ENCODE measurements around the gene SDC1. TPM values are rescaled to one million over a fixed set of nuclear protein-coding genes. Genes with fewer than 3 reads are reported as not detected.

SDC1 gene
- total RNA-seq, 1 donor from 2014 or later: 3.6 TPM

DNA sequence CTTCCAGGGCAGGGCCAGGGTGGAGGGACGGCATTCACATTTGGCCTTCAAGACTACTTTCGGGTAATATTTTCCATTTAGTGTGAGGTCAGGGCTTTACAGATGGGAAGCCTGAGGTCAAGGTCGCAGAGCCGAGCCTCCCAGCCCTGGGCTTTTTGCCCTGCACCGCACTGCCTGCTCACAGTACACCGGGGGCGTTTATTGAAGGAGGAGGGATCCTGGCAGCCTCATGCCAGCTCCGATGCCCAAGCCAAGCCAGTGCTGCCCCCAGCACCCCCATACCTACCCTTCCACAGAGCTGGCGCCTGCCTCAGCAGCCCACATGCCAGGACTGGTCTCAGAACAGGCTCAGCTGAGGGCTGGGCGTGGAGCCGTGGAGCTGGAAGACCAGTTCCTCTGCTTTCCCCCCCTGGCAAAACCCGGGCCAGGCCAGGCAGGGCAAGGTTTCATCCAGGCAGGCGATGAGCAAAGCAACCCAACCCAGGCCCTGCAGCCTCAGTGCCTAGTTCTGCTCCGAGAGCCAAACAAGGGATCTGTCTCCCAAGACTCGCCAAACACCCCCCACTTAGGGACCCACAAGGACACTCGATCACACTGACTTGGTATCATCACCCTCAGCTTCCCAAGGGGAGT is 11.9 kb downstream of the SDC1 start:
- Mint-ChIP-seq H3K4me3 (ENCODE audit: unreplicated experiment) (no peak overlapping the region), H3K36me3 (ENCODE audit: low read depth, unreplicated experiment) (no peaks in the 10 kb centered on the region), H3K9me3 (ENCODE audit: unreplicated experiment) (no peaks in the 10 kb centered on the region), H3K27me3 (ENCODE audit: unreplicated experiment) (peaks cover 14% of the 10 kb centered on the region), H3K27ac (ENCODE audit: unreplicated experiment) (no peak overlapping the region), H3K4me1 (ENCODE audit: unreplicated experiment) (no peaks in the 10 kb centered on the region)
- TF ChIP-seq, protein P1, sequence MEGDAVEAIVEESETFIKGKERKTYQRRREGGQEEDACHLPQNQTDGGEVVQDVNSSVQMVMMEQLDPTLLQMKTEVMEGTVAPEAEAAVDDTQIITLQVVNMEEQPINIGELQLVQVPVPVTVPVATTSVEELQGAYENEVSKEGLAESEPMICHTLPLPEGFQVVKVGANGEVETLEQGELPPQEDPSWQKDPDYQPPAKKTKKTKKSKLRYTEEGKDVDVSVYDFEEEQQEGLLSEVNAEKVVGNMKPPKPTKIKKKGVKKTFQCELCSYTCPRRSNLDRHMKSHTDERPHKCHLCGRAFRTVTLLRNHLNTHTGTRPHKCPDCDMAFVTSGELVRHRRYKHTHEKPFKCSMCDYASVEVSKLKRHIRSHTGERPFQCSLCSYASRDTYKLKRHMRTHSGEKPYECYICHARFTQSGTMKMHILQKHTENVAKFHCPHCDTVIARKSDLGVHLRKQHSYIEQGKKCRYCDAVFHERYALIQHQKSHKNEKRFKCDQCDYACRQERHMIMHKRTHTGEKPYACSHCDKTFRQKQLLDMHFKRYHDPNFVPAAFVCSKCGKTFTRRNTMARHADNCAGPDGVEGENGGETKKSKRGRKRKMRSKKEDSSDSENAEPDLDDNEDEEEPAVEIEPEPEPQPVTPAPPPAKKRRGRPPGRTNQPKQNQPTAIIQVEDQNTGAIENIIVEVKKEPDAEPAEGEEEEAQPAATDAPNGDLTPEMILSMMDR (IDR thresholded peaks at IDR 0.05; ENCODE audit: unreplicated experiment): no peak
- DNase-seq (ENCODE audit: low spot score): no peak

DNA sequence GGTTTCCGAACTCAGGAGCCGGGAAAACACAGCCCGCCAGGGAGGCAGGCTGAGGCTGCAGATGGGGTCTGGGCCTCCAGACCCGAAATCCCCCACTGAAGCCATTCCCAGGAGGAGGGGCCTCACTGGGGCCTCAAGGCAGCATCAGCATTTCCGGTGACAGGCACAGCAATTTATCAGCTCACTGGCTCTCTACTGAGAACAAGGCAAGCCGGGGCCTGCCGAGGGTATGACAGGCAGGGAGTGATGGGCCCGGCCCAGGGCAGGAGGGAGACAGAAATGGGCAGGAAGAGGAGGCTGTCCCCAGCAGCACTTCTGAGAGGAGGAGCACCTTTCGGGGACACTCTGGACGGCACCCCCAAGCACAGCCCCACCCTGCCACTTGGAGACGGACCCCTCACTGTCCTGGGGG is 12.5 kb downstream of the SDC1 start:
- Mint-ChIP-seq H3K4me1 (ENCODE audit: unreplicated experiment) (no peaks in the 10 kb centered on the region), H3K4me3 (ENCODE audit: unreplicated experiment) (no peak overlapping the region), H3K27ac (ENCODE audit: unreplicated experiment) (no peak overlapping the region), H3K36me3 (ENCODE audit: low read depth, unreplicated experiment) (no peaks in the 10 kb centered on the region), H3K27me3 (ENCODE audit: unreplicated experiment) (peaks cover 12% of the 10 kb centered on the region), H3K9me3 (ENCODE audit: unreplicated experiment) (no peaks in the 10 kb centered on the region)
- DNase-seq (ENCODE audit: low spot score): no peak
- TF ChIP-seq, protein P1 (IDR thresholded peaks at IDR 0.05; ENCODE audit: unreplicated experiment): no peak

DNA sequence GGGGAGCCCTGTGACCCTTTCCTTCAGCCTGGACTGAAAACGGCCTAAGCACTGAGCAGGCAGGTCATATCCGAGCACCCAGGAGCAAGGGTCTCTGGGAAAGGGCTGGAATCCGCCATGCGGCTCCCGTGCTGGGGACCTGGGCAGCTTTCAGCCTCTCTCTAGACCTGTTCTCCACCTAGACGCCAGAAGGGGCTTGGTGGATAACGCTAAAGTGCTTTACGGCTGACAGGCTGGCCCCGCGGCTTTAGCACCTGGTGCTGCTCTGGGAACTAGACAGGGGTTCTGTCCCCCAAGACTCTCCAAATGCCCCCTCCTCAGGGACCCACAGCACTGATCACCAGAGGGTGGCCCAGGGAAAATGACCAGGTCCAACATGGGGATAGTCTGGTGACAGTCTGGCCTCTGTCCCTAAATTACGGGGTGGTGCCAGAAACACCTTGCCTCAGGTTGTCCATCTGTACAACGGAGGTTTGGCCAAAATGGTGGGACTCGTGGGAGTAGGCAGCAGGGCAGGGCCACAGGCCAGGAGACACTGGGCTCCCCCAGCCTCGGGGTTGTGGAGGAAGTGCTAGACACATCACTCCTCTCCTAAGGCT is 13.0 kb downstream of the SDC1 start:
- H3K4me3 Mint-ChIP-seq (ENCODE audit: unreplicated experiment): no peak overlapping the region
- no peaks in the 10 kb centered on the region for H3K4me1 Mint-ChIP-seq (ENCODE audit: unreplicated experiment)
- peaks cover 12% of the 10 kb centered on the region for H3K27me3 Mint-ChIP-seq (ENCODE audit: unreplicated experiment)
- TF ChIP-seq, protein P1 (IDR thresholded peaks at IDR 0.05; ENCODE audit: unreplicated experiment): no peak
- H3K27ac Mint-ChIP-seq (ENCODE audit: unreplicated experiment): no peak overlapping the region
- no peaks in the 10 kb centered on the region for H3K9me3 Mint-ChIP-seq (ENCODE audit: unreplicated experiment)
- H3K36me3 Mint-ChIP-seq (ENCODE audit: low read depth, unreplicated experiment): no peaks in the 10 kb centered on the region
- no peak for DNase-seq (ENCODE audit: low spot score)

DNA sequence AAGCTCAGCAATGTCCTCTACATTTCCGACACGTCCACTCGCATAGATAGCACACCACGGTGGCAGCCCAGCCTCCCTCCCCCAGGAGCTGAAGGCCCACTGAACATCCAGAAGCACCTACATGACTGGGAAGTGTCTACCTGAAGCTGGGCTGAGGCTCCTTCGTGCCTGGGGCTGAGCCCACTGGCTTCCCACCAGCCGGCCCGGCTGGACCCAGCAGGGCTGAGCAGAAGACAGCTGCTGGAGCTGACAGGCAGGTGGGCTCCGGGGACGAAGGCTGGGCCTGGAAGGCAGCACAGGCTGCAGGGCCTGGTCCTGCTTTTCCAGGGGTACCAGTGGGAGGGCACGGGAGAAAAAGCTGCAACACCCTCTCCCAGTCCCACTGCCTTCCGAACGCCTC is 13.5 kb downstream of the SDC1 start:
- Mint-ChIP-seq H3K4me3 (ENCODE audit: unreplicated experiment) (no peak overlapping the region), H3K9me3 (ENCODE audit: unreplicated experiment) (no peaks in the 10 kb centered on the region), H3K36me3 (ENCODE audit: low read depth, unreplicated experiment) (no peaks in the 10 kb centered on the region), H3K4me1 (ENCODE audit: unreplicated experiment) (no peaks in the 10 kb centered on the region), H3K27ac (ENCODE audit: unreplicated experiment) (no peak overlapping the region), H3K27me3 (ENCODE audit: unreplicated experiment) (peaks cover 12% of the 10 kb centered on the region)
- DNase-seq (ENCODE audit: low spot score): no peak
- TF ChIP-seq, protein P1 (IDR thresholded peaks at IDR 0.05; ENCODE audit: unreplicated experiment): no peak

DNA sequence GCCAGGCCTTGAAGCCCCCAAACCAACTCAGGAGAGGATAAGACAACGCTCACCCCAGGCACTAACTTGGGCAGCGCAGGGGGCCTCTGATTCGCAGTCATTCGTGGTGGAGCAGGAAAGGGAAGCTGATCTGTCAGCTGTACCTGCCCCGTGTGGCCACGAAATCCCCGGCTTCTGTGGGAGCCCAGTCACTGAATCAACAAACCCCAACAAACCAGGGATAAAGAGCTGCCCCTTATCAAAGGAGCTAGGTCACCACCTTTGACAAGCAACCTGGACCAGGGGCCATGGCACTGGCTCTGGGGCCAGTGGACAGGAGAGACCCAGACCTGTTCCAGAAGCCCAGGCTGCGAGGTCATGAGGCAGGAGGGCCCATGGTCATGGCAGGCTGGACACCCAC is 14.5 kb downstream of the SDC1 start:
- no peak overlapping the region for H3K4me3 Mint-ChIP-seq (ENCODE audit: unreplicated experiment)
- no peaks in the 10 kb centered on the region for H3K4me1 Mint-ChIP-seq (ENCODE audit: unreplicated experiment)
- no peak for DNase-seq (ENCODE audit: low spot score)
- H3K27ac Mint-ChIP-seq (ENCODE audit: unreplicated experiment): no peak overlapping the region
- TF ChIP-seq, protein P1 (IDR thresholded peaks at IDR 0.05; ENCODE audit: unreplicated experiment): no peak
- no peaks in the 10 kb centered on the region for H3K36me3 Mint-ChIP-seq (ENCODE audit: low read depth, unreplicated experiment)
- H3K27me3 Mint-ChIP-seq (ENCODE audit: unreplicated experiment): peaks cover 9% of the 10 kb centered on the region
- H3K9me3 Mint-ChIP-seq (ENCODE audit: unreplicated experiment): no peaks in the 10 kb centered on the region

All from endothelial cell (in vitro differentiated cells).